Smooth muscle cell (in vitro differentiated cells): Measurements from ENCODE around the gene SIK3. TPM values are rescaled to one million over a fixed set of nuclear protein-coding genes. Genes with fewer than 3 reads are reported as not detected.

Experiments
- DNase-seq: peaks from one replicate; lab custom pipeline; 2025; ENCODE audit not compliant: unreplicated experiment; lab: John Stamatoyannopoulos, UW
- H2AFZ ChIP-seq: fragments of 200-600 bp; sonication (generic); 2 replicates; pipeline ENCODE4 v1.6.0; 2016; ENCODE audit warnings: antibody characterized with exemption, low read depth, mild to moderate bottlenecking
- H3F3A ChIP-seq: fragments of 200-600 bp; sonication (generic); 2 replicates; pipeline ENCODE4 v1.6.0; 2017; ENCODE audit warnings: antibody characterized with exemption, low read depth
- H3K27ac ChIP-seq: fragments of 200-600 bp; sonication (generic); 2 replicates; pipeline ENCODE4 v1.5.1; 2016; ENCODE audit warnings: low read depth, mild to moderate bottlenecking
- H3K27me3 ChIP-seq: fragments of 200-600 bp; sonication (generic); 2 replicates; pipeline ENCODE4 v1.6.1; 2016; ENCODE audit warnings: low read depth, mild to moderate bottlenecking
- H3K36me3 ChIP-seq: fragments of 200-600 bp; sonication (generic); 2 replicates; pipeline ENCODE4 v1.5.1; 2016; ENCODE audit warnings: low read depth
- H3K4me1 ChIP-seq: fragments of 200-600 bp; sonication (generic); 2 replicates; pipeline ENCODE4 v1.5.1; 2016; ENCODE audit warnings: low read depth
- H3K4me2 ChIP-seq: fragments of 200-600 bp; sonication (generic); 2 replicates; pipeline ENCODE4 v1.6.0; 2016; ENCODE audit warnings: mild to moderate bottlenecking
- H3K4me3 ChIP-seq: fragments of 200-600 bp; sonication (generic); 2 replicates; pipeline ENCODE4 v1.5.1; 2016; ENCODE audit warnings: mild to moderate bottlenecking
- H3K79me2 ChIP-seq: fragments of 200-600 bp; sonication (generic); 2 replicates; pipeline ENCODE4 v1.6.0; 2016; ENCODE audit warnings: low read depth, mild to moderate bottlenecking
- H3K9ac ChIP-seq: fragments of 200-600 bp; sonication (generic); 2 replicates; pipeline ENCODE4 v1.6.0; 2016; ENCODE audit warnings: low read depth
- H3K9me3 ChIP-seq: fragments of 200-600 bp; sonication (generic); replicated peaks from 2 replicates; pipeline ENCODE4 v1.5.1; 2016; ENCODE audit warnings: low read depth
- H4K20me1 ChIP-seq: fragments of 200-600 bp; sonication (generic); 2 replicates; pipeline ENCODE4 v1.6.0; 2016; ENCODE audit warnings: low read depth
- CTCF ChIP-seq: fragments of 200-600 bp; sonication (generic); IDR thresholded peaks from 2 replicates; pipeline ENCODE4 v1.5.1; 2017; ENCODE audit warnings: borderline replicate concordance, mild to moderate bottlenecking, antibody characterized with exemption; ENCODE audit not compliant: insufficient read depth, poor library complexity, severe bottlenecking
- WGBS: methylation state at CpG from one replicate; pipeline ENCODE4 v1.1.7; 2016; ENCODE audit warnings: low lambda C conversion rate; 5-methylcytosine and 5-hydroxymethylcytosine counted together
- polyA plus RNA-seq: library from polyadenylated mRNA; unstranded; fragments of >200 nt; fragmentation: Nextera tagmentation; extraction: Ambion mirVana; gene quantifications from 2 replicates; pipeline ENCODE4 v1.2.1, GENCODE V29; 2016
- total RNA-seq: library from RNA; depleted of rRNA; stranded (reverse); fragments of >200 nt; gene quantifications from 2 replicates; pipeline ENCODE4 v1.2.3, GENCODE V29; 2014

The SIK3 gene
- 8.7 and 11.9 TPM in 2 replicates for total RNA-seq
- polyA plus RNA-seq: 11.0 and 11.8 TPM in 2 replicates

GRCh38 chr11:117098269-117099232 is at the start of gene SIK3:
Gene SIK3, minus strand, starts transcription at chr11:117098428. Its CDS starts 13 bp downstream, at chr11:117098415.
- peak; percentile 34 for TF ChIP-seq CTCF
- peak within 1 kb of the TSS; percentile 94 for H3K27ac ChIP-seq
- H3K9ac ChIP-seq: peak within 1 kb of the TSS; percentile 95
- peak within 1 kb of the TSS; percentile 86 for H3K4me3 ChIP-seq
- 7% methylated on average over 41 of the region's 78 CpGs for WGBS
- no peaks in the 10 kb centered on the region for H3K27me3 ChIP-seq
- no peaks in the 10 kb centered on the region for H3F3A ChIP-seq
- DNase-seq: peak; percentile 86
- no peaks in the 10 kb centered on the region for H3K36me3 ChIP-seq
- H2AFZ ChIP-seq: peak within 1 kb of the TSS; percentile 67
- H3K4me1 ChIP-seq: peaks cover 33% of the 10 kb centered on the region
- peak within 1 kb of the TSS; percentile 82 for H3K4me2 ChIP-seq
- H4K20me1 ChIP-seq: peaks cover 39% of the 10 kb centered on the region
- no peaks in the 10 kb centered on the region for H3K9me3 ChIP-seq
- H3K79me2 ChIP-seq: peaks cover 42% of the 10 kb centered on the region

GRCh38 chr11:117146521-117146920 is 48.3 kb upstream of the SIK3 start:
- Histone ChIP-seq H2AFZ (no peak overlapping the region), H3K27me3 (no peaks in the 10 kb centered on the region), H4K20me1 (peaks cover 69% of the 10 kb centered on the region), H3K4me2 (peak overlapping the region; percentile 88), H3K27ac (peak overlapping the region; percentile 82), H3K4me3 (peak overlapping the region; percentile 93), H3K36me3 (no peaks in the 10 kb centered on the region), H3K79me2 (peaks cover 74% of the 10 kb centered on the region), H3K4me1 (peaks cover 19% of the 10 kb centered on the region), H3K9me3 (no peaks in the 10 kb centered on the region), H3K9ac (peak overlapping the region; percentile 74), H3F3A (peaks cover 17% of the 10 kb centered on the region)
- no peak for DNase-seq
- TF ChIP-seq CTCF: no peak
- WGBS: 31% methylated on average over 10 of the region's 10 CpGs

GRCh38 chr11:117145393-117145761 is 47.1 kb upstream of the SIK3 start:
- peaks cover 58% of the 10 kb centered on the region for H4K20me1 ChIP-seq
- peak overlapping the region; percentile 82 for H3K27ac ChIP-seq
- peak overlapping the region; percentile 88 for H3K4me2 ChIP-seq
- peak overlapping the region; percentile 74 for H3K9ac ChIP-seq
- H3K36me3 ChIP-seq: no peaks in the 10 kb centered on the region
- no peak overlapping the region for H2AFZ ChIP-seq
- H3F3A ChIP-seq: peaks cover 16% of the 10 kb centered on the region
- no peak for DNase-seq
- H3K79me2 ChIP-seq: peaks cover 62% of the 10 kb centered on the region
- no peaks in the 10 kb centered on the region for H3K27me3 ChIP-seq
- peak overlapping the region; percentile 93 for H3K4me3 ChIP-seq
- H3K9me3 ChIP-seq: no peaks in the 10 kb centered on the region
- 7% methylated on average over 5 of the region's 5 CpGs for WGBS
- no peak for TF ChIP-seq CTCF
- H3K4me1 ChIP-seq: peaks cover 19% of the 10 kb centered on the region
